GM19023 (cell line): ENCODE measurements around the gene ZNF205.

Experiments used
- ATAC-seq: cut with Tn5 transposase; IDR thresholded peaks from one replicate; pipeline ENCODE4 v1.9.1; 2021; ENCODE audit warnings: mild to moderate bottlenecking, moderate library complexity; ENCODE audit not compliant: unreplicated experiment

Gene ZNF205

DNA sequence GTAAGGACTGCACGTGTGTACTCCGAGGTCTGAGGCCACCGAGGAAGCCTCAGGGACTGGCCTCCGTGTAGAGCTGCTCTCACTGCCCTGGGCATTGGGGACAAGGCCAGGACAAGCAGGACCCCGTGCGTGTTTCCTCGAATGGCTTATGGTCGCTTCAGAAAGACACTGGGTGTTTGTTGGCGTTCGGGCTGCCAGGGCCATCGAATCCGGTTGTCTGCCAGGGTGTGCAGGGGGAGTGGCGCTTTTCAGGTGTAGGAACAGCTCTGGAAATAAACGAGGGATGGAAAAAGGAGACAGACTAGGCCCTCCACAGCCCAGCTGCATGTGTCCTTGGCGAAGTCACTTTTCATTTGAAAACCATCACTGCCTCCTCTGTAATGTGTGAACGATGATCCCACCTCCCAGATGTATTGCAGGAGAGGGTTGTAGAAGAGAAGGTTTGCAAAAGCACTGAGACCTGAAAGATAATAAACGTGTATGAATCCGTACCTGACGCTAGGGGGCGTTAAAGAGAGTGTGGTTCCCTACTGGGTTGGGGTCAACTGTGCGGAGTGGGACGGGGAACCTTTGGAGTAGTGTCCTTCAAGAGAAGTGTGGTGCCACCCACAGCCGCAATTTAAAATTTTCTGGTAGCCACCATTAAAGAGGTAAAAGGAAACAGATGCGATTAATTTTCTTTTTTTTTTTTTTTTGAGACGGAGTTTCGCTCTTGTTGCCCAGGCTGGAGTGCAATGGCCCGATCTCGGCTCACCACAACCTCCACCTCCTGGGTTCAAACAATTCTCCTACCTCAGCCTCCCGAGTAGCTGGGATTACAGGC lies 11.2 kb upstream of the ZNF205 start:
- ATAC-seq, result no peak

DNA sequence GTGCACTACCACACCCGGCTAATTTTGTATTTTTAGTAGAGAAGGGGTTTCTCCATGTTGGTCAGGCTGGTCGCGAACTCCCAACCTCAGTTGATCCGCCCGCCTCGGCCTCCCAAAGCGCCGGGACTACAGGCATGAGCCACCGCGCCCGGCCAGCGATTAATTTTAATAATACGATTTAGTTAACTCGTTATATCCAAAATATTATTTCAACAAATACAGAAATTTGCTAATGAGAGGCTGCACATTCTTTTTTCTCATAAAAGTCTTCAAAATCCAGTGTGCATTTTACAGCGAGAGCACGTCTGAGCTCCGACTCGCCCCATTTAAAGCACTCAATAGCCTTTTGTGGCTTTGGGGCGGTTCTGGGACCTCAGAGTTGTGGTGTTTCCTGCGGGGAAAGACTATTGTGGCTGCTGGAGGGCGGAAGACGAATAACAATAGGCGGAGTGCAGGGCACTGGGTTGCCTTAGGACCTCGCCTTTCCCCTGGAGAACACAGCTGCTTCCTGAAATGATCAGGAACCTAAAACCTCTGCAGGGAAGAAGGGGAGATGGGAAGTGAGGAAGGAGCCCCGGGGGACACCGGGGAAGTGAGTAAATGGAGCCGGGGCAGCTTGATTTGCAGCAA lies 10.4 kb upstream of the ZNF205 start:
- ATAC-seq, result no peak

DNA sequence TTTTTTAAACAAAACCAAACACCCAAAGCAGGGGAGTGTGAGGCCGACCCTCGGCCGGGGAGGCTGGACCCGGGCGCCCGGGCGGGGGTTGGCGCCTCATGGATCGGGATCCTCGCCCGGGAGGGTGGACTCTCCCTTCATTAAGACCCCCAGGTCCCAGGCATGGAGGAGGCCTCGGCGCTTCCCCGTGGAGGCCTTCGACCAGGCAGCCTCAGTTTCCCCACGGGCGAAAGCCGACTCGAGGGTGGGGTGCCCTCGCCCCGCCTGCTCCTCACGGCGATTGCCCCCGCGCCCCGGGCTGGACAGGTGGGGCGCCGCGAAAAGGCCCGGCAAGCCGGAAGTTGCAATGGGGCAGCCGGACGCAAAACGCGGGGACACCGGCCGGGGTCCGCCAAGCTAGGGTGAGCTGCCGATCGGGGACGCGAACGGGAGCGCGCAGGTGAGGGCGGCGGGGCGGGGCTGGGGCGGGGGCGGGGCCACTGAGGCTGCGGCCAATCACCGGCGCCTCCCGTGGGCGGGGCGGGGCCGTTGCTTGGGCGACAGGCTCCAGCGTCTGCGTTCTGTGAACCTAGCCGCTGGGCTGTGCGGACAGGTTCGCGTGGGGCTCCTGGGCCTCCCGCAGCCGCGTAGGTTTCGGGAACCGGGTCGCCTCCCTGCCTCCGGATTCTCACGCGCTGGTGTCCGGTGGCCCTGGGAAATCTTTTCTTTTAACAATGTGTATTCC lies 6.0 kb upstream of the ZNF205 start:
- peak; percentile 82 for ATAC-seq

DNA sequence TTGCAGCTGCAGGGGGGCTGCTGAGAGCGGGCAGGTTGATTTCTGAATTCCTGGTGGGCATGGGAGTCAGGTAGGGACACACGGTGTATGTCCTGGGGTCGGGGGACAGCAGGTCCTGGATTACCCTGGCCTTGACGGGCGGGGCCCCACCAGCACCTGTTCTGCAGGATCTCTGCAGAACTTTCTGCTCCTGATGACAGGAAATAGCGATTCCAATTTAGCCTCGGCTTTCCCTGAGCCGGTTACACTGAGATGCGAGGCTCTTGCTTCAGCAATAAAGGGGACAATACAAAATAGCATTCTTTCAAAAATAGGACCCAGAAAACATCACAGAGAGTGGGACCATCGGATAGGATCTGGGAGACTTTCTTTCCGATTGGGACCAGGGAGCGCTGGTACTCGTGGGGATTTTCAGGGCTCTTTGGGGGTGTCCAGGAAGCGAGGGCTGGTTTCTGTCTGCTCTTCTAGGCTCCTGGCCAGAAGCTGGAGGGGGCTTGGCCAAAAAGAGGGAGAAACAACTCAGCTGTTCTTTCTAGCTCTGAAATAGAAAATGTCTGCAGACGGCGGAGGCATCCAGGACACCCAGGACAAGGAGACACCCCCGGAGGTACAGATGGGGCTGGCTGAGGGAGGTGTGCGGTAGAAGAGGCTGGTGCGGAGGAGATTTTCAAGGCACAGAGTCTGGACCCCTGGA lies 642 bp downstream of the ZNF205 start:
- ATAC-seq, result no peak

DNA sequence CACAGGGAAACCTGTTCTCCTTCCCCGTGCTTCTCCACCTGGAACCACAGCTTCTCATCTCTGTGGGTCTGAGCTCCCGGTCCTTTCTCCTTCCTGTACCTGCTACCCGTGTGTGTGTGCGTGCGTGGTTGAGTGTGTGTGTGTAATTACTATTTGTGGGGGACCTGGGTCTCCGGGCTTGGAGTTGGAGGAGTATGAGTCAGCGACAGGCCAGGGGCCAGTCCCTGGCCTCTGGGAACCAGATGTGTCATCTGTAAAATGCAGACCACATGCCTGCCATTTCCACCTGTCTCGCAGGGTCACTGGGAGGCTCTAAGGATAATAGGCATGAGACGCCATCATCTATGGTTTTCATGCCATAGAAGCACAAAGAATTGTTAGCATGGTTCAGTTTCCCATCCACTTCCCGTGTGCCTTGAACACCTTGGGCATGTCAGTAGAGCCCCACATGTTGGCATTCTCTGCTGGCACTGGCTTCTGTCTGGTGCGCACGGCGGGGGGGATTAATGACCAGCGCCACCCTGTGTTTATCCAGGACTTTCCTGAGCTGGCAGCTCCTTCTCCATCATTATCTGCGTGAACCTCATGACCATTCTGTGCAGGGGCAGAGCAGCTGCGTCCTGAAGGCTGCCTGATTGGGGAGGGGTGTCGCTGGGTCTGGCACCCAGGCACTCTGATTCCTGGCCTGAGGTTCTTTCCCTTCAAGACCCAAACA lies 1.5 kb downstream of the ZNF205 start:
- ATAC-seq, result no peak

DNA sequence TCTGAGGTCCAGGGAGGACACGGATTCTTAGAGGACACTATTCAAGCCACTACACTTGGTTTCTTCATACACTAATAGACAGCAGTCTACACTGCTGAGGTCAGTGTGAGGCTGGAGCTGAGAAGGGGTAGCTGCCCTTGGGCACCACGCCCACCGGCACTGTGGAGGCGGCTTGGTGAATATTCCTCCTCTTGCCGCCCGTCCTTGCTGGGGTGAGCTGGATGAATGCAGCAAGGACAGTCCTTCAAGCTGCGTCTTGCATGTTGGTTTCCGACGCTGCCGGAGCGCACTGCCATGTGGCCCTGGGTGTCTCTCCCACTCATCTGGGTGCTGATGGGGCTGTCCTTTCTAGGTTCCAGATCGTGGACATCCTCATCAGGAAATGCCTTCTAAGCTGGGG lies 2.6 kb downstream of the ZNF205 start:
- no peak for ATAC-seq

DNA sequence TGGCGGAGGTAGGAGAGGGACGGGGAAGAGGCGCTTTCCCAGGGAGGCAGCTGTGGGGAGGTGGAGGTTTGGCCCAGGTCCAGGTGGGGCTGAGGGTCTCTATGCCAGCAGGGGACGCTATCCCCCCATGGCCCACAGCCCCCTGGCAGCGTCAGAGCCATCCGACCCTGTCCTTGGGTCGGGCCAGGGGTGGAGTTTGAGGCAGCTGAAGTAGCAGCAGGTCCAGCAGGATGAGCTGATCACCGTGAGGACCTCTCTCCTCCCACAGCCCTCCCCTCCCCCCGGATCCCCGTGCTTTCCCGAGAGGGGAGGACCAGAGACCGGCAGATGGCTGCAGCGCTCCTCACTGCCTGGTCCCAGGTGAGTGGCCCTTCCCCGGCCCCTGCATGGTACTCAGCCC lies 3.2 kb downstream of the ZNF205 start:
- no peak for ATAC-seq

DNA sequence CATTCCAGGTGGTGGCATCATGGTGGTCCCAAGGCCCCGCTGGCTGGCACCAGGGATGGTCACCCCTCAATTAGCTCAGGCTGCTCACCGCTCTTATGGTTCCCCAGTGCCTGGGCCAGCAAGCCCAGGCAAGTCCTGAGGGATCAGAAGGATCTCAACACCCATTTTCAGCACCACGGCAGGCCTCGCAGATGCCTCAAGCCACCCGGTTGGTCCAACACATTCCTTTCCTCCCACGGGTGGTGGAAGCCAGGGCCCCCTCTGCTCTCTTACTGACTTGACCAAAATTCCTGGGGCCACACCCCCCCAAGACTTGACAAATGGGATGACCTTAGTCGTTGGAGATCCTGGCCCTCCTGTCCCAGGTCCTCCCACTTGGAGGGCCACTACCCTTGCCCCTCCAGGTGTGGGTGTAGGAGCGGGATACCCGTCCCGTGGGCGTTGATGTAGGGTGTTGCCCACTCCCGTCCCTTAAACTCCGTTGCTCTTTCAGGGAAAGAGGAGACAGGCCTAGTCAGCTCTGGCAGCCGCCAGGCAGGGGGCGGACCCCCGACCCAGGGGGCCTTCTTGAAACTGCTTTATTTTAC lies 5.9 kb downstream of the ZNF205 start:
- no peak for ATAC-seq

DNA sequence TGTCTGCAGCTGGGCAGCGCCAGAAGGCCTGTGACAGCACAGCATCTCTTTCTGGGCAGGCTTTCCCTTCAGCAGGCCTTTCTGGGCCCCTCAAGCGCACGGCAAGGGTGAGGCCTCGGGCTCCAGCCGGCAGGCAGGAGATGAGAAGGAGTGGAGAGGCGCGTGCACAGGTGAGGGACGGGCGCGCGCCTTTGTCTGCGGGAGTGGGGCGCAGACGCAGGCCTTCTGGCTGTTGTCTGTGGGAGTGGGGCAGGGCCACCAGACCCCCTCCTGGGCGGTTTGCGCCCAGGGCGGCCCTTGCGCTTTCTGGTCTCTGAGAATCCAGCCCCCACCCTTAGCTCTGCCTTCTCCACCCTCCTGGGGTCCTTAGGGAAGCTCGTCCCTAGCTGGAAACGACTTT lies 6.5 kb downstream of the ZNF205 start:
- no peak for ATAC-seq

DNA sequence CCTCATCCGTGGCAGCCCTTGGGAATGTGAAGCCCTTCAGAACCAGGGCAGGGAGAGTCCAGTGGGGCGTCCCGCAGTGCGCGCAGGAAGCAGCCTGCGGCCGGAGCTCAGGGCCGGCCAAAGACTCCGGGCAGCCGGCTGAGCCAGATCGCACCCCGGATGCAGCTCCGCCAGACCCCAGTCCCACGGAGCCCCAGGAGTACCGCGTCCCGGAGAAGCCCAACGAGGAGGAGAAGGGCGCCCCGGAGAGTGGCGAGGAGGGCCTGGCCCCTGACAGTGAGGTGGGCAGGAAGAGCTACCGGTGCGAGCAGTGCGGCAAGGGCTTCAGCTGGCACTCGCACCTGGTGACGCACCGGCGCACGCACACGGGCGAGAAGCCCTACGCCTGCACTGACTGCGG lies 6.9 kb downstream of the ZNF205 start:
- no peak for ATAC-seq

DNA sequence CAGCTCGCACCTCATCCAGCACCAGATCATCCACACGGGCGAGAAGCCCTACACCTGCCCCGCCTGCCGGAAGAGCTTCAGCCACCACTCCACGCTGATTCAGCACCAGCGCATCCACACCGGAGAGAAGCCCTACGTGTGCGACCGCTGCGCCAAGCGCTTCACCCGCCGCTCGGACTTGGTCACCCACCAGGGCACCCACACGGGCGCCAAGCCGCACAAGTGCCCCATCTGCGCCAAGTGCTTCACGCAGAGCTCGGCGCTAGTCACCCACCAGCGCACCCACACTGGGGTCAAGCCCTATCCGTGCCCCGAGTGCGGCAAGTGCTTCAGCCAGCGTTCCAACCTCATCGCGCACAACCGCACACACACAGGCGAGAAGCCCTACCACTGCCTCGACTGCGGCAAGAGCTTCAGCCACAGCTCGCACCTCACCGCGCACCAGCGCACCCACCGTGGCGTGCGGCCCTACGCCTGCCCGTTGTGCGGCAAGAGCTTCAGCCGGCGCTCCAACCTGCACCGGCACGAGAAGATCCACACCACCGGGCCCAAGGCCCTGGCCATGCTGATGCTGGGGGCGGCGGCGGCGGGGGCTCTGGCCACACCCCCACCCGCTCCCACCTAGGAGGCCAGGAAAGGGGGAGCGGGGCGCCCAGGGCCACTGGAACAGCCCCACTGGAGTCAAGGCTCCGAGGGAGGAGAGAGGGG lies 7.5 kb downstream of the ZNF205 start:
- ATAC-seq, result no peak

DNA sequence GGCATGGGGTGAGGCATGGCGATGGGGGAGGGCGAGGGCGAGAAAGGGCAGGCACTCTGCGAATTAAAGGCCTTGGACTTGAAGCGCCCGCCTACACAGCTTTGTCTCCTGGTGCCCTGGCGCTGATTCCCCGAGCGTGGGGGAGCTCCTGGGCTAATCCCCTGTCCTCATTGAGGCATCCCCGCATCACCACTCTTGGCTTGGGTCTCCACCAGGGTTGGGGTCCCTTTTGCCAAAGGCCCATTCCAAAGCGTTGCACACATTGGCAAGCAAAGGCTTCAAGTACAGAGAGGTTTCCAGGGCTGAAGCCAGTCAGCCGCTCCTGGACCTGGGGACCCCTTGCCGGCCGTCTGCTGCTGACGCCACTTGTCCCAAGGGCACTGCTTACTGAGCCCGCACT lies 8.0 kb downstream of the ZNF205 start:
- ATAC-seq, result no peak

DNA sequence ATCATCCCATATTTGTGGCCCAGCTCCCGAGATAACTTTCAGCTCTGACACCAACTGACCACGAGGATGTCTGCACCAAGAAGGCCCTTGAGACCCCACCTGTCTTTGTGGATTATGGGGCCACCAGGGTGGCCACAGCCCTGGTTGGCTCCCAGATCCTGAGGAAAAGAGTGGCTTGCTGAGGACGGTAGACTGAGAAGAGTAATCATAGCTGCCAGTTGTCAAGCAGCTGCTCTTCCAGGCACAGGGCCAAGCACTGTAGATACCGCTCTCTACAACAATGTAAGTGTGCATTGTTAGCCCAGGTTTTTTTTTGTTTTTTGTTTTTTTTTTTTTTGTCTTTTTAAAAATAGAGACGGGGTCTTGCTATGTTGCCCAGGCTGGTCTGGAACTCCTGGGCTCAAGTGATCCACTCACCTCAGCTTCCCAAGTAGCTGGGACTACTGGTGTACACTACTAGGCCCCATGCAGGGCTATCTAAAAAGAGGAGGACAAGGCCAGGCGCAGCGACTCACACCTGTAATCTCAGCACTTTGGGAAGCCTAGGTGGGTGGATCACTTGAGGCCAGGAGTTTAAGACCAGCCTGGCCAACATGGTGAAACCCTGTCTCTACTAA lies 9.6 kb downstream of the ZNF205 start:
- no peak for ATAC-seq

DNA sequence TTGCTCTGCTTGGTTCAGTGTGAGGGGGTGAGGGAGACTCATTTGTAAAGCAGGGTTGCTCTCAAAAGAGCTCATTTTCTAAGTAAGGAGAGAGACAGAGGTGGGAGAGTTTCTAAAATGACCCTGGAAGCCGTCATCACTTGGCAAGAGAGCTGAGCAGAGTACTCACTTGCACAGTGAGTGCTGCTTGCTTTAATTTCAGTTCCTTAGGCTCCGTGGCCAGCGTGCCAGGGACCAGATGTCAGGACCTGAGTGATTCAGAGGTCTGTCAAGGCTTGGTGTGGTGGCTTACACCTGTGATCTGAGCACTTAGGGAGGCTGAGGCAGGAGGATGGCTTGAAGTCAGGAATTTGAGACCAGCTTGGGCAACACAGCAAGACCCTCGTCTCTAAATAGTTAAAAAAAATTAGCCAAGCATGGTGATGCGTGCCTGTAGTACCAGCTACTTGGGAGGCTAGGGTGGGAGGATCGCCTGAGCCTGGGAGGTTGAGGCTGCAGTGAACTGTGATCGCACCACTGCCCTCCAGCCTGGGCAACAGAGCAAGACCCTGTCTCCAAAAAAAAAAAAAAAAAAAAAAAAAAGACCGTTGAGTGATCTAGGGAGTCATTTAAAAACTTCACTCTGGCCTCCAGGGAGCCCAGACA lies 10.7 kb downstream of the ZNF205 start:
- no peak for ATAC-seq

DNA sequence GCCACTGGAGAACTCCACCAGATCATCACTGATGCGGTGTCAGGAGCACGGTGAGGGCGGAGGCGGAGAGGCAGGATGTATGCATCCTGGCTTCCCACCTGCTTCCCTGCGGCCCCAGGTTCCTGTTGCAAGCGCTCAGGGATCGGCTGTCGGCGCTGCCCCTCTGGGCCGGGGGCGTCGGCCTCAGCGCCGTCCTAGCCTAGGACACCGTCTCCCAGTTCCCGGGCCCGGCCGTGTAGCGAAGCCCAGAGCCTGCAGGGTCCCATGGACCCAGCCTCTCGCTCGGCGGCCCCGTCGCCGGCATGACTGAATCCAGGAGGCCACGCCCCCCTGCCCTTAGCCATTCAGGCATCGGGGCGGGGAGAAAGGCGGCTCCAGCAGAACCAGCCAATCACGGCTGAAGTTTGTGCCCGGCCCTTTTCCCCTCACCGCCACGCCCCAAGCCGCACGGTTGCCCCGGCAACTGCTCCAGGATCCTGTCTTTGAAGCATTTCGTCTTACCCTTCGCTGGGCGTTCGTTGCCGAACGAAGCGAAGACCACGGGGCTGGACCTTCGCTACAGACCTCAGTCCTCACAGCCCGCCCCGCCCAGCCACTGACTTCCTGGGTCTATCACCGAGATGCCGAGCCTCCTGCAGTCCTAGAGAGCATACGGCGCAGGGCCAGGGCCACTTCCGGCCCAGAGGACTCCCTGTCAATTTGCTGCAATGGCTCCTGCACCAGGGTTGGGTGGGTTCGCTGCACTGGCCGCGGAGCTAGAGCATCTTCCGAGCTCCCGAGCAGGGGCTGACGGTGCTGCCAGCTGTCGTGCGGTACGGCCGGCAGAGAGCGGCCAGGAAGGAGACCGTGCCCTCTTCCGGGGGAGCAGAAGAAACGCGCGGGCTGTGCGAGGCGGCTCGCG lies 11.8 kb downstream of the ZNF205 start:
- ATAC-seq, result peak; percentile 89

DNA sequence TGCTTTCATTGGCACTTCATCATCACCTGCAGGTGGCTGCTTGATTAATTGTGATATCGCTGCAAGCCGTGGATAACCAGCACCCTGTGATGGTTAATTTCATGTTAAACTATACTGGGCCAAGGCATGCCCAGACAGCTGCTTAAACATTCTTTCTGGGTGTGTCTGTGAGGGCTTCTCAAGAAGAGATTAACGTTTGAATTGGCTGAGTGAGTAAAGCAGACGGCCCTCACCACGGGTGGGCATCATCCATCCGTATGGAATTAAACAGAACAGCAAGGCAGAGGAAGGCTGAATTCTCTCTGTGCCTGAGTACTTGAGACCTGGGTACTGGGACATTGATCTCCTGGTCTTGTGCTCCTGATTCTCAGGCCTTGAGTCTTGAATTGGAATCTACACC lies 15.4 kb downstream of the ZNF205 start:
- ATAC-seq, result no peak

DNA sequence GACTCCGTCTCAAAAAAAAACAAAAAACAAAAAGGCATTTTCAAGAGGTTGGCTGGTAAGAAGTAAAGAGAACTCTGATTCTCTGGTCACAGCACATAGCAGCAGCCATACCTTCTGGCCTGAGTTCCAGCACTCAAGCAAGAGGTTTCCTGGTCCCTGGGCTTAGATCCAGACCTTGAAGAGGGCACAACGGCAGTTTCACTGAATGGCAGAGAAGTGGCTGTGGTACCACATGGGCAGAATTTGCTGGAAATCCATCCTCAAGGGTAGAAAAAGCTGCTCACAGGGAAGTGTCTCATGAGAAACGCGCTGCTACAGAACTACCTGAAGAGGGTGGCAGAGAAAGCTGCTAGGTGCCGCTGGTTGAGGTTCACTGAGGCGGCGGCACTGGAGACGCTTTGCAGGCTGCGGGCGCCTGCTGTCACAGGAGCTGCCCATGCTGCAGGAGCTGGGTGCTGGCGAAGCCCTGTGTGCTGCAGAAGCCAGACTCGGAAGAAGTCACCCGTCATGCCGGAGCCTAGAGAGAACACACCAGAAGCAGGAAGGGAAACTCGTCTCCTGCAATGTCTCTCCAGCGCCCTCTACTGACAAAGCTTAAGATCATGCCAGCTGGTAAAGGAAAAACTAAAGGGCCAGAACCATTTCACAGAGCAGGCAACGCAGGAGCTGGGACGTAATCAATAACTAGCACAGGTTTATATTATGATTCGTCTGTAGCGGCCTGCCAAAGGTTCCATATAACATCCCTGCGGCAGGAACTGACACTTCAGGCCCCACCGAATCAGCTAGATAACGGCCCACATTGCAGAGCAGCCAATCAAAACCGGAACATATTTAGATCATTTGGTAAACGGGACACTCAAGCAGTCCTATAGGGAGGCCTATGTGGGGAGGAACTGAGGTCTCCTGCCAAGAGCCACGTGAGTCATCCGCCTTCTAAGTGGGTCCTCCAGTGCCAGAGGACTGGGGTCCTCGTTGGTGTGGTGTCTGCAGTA lies 17.0 kb downstream of the ZNF205 start:
- ATAC-seq, result no peak
